ENCODE data around the gene SLC24A3. TPM values are rescaled to one million over a fixed set of nuclear protein-coding genes. Genes with fewer than 3 reads are reported as not detected.

The SLC24A3 gene
- total and polyA plus RNA-seq, 2 of the 13 experiments (the other 11 are each of a cell fraction or from before 2014, with no cell fraction given): not detected

DNA sequence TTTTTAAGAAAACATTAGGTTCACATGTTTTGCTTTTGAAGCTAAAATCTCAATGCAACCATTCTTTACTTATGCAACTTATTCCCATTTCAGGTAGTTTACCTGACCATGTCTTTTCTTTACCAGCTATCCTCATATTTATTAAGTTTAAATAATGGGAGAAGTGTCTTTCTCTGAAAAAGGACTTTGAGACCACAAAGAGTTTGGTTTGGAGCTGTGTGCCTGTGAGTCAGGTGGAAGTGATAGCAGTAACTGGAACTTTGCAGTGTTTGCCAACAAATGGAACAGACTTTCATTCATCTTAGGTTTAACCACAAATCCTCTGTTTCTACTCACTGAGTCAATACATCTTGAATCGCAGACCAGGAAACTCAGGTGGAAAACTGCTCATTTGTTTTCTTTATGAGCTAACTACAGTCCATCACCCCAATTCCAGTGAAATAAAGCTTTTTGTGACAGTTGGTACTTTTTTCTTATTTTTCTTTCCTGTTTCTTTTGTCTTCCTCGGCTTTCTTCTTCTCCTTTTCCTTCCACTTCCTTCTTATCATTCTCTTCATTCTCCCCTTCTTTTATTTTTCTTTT, 397.3 kb downstream of the SLC24A3 start (continued):
- no peak for TF ChIP-seq GMEB2 (CRISPR knock-in tag; IDR thresholded peaks at IDR 0.05; ENCODE audit: low read depth)
- no peak for TF ChIP-seq ZHX1 (CRISPR knock-in tag; IDR thresholded peaks at IDR 0.05; ENCODE audit: low read depth)
- no peak for TF ChIP-seq HOXA5 (CRISPR knock-in tag; IDR thresholded peaks at IDR 0.05)
- no peak for TF ChIP-seq ZNF24 (IDR thresholded peaks at IDR 0.05)
- no peak for TF ChIP-seq DZIP1 (CRISPR knock-in tag; IDR thresholded peaks at IDR 0.05)
- TF ChIP-seq CBFB (CRISPR knock-in tag; IDR thresholded peaks at IDR 0.05): peak; percentile 97
- TF ChIP-seq, protein P1, sequence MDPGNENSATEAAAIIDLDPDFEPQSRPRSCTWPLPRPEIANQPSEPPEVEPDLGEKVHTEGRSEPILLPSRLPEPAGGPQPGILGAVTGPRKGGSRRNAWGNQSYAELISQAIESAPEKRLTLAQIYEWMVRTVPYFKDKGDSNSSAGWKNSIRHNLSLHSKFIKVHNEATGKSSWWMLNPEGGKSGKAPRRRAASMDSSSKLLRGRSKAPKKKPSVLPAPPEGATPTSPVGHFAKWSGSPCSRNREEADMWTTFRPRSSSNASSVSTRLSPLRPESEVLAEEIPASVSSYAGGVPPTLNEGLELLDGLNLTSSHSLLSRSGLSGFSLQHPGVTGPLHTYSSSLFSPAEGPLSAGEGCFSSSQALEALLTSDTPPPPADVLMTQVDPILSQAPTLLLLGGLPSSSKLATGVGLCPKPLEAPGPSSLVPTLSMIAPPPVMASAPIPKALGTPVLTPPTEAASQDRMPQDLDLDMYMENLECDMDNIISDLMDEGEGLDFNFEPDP (CRISPR knock-in tag; conservative IDR thresholded peaks at IDR 0.05): no peak
- no peak for TF ChIP-seq ZNF136 (CRISPR knock-in tag; IDR thresholded peaks at IDR 0.05; ENCODE audit: low read depth)
- TF ChIP-seq, protein P2, sequence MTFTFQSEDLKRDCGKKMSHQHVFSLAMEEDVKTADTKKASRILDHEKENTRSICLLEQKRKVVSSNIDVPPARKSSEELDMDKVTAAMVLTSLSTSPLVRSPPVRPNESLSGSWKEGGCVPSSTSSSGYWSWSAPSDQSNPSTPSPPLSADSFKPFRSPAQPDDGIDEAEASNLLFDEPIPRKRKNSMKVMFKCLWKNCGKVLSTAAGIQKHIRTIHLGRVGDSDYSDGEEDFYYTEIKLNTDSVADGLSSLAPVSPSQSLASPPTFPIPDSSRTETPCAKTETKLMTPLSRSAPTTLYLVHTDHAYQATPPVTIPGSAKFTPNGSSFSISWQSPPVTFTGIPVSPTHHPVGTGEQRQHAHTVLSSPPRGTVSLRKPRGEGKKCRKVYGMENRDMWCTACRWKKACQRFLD (CRISPR knock-in tag; IDR thresholded peaks at IDR 0.05; ENCODE audit: borderline replicate concordance): no peak
- no peak for TF ChIP-seq ZNF513 (CRISPR knock-in tag; conservative IDR thresholded peaks at IDR 0.05)
- TF ChIP-seq ZNF446 (CRISPR knock-in tag; IDR thresholded peaks at IDR 0.05): no peak
- no peak for TF ChIP-seq NR2F1 (CRISPR knock-in tag; IDR thresholded peaks at IDR 0.05)
- TF ChIP-seq EEA1 (CRISPR knock-in tag; IDR thresholded peaks at IDR 0.05; ENCODE audit: borderline replicate concordance): no peak
- TF ChIP-seq ZNF276 (CRISPR knock-in tag; IDR thresholded peaks at IDR 0.05; ENCODE audit: low read depth): no peak
- TF ChIP-seq FOXC1 (CRISPR knock-in tag; IDR thresholded peaks at IDR 0.05; ENCODE audit: borderline replicate concordance): no peak
